HG02870 (cell line): ENCODE data around the gene PDE8A.

Experiments
- ATAC-seq: cut with Tn5 transposase; IDR thresholded peaks from one replicate; pipeline ENCODE4 v1.9.1; 2021; ENCODE audit warnings: mild to moderate bottlenecking, moderate library complexity; ENCODE audit not compliant: unreplicated experiment

PDE8A gene

DNA sequence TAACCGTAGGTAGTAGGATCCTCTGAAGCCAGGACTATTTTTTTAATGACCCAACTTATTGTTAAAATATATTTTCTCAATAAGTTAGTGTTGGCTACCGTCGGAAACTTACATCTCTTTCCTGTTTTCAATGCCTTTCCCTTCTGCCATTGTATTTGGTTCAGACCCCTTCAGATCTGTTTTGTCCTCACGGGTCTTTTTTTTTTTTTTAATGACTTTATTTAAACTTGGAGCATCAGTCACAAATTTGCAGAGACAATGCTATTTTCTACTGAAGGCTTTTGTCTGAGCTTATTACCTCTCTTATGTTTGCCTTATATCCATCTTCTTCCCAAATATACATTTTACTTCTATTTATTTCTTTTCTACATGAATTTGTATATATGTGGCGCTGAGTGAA lies 47.6 kb downstream of the PDE8A start:
- ATAC-seq = no peak

DNA sequence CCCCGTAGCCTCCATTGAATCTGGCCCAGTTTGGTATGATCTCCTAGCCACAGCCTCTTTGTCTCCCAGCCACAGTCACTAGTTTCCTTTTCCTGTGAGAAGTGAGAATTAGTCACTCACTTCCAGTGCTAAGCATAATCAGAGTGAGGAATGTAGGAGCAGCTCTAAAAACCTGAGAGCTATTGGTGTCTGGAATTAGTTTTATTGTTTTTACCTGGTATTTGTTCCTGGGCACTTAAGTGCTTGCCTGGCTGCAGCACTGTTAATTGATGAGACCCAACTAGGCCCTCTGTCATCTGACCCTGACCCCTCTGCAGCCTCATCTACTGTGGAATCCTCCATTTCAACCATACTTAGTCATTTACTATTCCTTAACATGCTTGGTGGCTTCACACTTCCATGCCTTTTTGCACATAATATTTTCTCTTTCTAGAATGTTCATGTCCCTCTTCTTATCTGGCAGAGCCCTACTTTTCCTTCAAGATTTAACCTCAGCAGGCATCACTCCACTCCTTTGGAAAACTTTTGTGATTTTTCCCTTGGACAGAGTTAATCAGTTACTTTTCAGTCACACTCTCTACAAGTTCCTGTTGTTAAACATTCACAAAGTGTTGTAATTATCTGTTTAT lies 48.8 kb downstream of the PDE8A start:
- ATAC-seq = peak; percentile 40

DNA sequence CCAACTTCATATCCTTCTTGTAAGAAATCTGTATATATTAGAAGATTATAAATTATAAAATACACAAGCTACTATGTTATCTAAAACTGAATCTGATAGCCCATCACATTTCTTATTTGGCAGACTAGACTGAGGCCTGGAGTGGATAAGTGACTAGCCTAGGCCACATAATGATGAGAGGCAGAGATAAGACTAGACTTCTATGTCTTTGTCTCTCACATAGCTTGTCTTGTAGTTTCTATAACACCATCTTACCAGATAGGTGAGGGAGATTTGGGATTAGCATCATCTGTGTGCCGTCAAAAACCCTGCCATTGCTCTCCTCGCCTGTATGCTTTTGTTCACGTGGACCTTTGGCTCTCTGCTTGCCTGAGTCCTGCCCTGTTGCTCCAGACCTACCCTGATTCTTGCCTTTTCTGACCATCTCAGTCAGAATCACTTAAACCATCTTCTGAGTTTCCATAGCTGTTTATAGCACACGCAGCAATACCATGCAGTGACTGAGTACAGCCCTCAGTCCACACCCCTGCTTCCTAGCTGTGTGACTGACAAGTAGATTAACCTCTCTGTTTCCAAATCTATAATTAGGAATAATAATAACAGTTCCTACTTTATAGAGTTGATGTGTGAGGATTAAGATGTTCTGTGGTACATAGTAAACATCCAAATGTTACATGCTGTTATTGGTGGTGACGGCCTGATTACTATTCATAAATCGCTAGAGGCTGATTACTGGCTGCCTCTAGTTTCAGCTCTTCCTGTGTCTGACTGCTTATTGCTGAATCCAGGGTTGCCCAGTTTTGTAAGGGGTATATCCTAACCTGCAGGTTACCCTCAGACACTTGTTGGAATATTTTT lies 49.7 kb downstream of the PDE8A start:
- no peak for ATAC-seq

DNA sequence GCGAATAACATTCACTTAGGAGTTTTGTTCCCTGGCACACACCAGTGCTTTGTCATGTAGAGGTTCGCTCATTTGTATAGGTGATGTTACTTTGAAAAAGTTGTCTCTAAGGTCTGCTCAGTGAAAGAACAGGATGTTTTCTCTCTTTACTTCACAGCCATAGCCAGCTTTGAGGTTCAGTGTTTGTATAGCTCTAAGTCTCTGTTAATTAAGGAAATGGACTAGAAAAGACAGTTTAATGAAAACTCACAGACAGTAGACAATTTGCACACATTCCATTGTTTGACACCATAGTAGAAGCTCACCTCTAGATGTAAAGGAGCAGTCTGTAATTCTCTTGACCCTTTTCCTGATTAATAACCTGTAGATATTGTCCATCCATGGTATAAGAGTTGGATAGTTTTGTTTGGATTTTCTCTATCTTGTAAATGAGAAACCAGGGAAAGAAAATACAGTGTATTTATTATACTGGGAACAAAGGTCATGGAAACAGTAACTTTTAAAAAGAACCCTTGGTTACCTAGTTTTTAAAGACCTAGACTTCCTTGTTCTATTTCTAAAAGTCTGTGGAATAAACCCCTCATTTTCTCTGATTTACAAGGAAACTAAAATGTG lies 50.4 kb downstream of the PDE8A start:
- no peak for ATAC-seq

DNA sequence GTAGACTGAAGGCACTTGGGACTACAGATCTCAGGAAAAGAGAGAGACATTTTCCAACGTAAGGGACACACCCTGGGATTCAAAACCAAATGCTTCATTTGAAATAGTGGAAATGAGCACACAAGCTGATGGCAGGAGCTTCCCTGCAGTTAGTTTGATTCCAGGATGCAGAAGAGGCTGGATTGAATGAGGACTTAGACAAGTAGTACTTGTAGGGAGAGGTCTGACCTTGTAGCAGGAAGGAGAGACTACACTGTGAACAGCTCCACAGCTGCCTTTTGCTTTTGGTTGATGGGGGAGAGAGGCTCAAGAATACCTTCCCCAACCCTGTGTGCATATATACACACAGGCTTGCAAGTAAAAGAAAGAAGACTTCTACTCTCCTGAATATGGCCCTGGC lies 51.5 kb downstream of the PDE8A start:
- no peak for ATAC-seq

DNA sequence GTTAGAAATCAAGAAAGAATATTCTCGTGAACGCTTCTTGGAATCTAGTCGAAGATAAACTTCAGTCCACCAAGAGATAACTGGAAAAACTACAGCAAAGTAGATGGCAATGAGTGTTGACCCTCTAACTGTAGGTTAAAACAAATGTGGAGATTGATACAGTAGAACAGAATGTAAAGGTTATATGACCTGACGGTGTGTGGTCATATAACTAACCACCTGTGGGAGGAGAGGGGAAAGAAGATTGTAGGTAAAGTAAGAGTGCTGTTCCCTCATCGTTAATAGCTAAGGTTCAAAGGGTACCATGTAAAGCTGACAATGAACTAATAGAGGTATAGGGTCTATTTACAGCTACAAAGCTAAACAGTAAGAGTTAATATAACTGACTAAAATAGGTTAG lies 52.6 kb downstream of the PDE8A start:
- ATAC-seq = no peak

DNA sequence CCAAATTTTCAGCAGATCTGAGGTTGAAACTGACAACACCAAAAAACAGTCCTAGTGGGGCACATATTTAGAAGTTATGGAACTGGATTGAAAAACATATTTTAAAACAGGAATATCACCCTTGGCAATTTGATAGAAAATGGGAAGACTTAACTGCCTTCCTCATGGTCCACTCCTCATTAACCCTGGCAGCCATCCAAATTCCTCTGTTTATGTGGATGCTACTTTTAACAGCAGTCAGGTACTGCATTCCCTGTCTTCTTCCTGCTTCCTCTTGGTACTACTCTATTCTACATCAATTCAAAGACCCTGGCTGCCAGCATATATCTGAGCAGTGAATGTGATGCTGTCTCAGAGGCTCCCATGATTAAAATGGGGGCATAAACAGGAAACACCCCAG lies 54.3 kb downstream of the PDE8A start:
- no peak for ATAC-seq

DNA sequence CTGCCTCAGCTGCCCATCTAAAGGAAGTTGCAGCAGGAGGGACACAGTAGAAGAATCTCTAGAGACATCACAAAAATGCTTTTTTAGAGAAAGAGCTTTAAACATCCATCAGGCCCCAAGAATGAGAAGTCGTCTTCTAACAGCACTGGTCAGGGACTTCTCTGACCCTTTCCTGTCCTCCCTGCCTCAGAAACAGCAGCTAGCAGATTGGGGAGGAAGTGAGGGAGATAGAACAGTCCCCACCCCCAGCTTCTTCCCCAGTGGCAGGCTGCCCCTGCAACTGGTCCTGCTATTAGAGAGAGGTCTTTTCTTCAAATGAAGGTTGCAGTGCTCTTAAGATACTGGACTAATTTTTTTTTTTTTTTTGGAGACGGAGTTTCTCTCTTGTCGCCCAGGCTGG lies 55.1 kb downstream of the PDE8A start:
- no peak for ATAC-seq

DNA sequence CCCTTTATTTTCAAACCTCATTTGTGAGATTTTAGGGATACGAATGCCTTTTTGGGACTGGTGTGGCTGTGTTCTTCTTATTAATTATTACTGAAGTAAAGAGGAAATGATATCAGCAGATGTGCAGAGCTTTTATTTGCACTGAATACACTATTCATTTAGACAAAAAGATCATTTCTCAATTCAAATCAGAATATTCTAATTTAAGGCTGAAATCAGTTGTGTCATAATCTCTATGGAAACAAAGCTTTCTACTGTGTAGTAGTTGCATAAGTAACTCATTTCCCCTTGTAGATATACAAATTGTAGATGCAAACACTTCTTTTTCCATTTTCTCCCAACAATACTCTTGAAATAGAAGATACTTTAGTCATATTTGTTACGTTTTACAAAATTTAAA lies 56.0 kb downstream of the PDE8A start:
- ATAC-seq = no peak

DNA sequence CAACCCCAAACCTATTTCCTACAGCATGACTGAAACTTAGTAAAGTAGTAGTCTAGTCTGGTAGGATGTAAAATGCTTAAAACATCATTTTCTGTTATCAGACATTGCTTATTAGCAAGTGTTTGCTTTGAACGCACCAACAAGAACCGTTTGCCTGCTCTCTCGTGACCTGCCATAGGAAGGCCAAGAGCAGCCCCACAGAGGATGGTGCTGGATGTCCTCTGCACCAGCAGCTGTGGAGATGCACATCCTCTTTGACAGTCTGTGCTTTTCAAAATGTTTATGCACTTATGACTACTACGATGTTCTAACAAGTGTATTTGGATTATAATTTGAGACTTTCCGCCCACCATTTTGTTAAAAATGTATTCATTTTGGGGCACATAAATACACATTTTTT lies 59.6 kb downstream of the PDE8A start:
- ATAC-seq = no peak

DNA sequence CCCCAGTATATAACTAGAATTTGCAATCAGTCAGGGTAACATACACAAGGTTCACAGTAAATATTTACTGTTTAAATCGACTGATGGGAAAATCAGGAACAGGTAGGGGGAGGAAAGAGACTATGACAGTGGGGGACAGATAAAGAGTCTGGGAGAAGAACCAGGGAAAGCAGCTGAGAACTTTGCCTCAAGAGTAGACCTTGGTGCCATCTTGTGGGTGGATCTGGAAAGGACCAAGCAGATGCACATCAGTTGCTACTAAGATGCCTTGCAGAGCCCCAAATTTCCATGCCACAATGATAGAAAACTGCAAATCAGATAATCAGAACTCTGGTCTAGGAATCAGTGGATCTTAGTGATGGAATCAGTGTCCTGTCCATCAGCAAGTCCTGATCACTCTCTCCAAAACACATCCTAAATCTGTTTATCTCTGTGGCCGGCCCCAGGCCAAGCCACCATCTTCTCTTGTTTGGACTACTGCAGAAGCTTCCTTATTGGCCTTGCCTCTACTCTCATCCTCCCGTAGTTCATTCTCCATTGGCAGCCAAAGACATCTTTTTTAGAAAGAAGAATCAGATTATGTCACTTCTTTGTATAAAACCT lies 62.7 kb downstream of the PDE8A start:
- ATAC-seq = peak; percentile 63

DNA sequence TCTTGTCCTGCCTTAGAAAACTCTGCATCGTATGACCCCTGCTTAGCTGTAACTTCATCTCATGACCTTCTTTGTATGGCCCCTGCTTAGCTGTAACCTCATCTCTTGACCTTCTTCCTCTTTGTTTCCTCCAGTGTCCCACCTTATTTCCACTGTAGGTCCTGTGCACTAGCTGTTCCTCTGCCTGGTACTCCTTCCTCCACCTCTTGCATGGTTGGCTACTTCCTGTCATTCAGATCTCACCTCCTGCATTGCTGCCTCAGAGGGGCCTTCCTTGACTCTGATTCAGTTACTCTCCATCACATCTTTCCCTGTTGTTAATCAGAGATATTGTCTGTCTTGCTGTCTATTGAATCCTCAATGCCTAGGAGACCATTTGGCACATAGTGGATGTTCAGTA lies 63.2 kb downstream of the PDE8A start:
- ATAC-seq = no peak

DNA sequence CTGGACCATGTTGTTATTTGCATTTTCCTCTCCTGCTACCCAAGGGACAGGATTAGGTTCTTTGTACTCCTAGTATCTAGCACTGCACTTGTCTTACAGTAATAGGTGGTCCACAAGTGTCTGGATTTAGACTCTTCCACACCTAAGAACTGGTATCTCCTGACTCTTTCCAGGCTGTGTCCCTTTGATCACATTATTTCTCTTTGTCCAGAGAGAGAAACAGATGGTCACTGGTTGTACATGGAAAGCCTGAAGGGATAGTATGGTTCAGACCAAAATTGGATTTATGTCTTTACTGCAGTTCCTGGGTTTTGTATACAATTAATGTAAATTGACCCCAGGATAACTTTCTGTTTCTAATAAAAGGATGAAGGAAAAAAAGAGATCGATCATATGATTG lies 64.0 kb downstream of the PDE8A start:
- ATAC-seq = no peak

DNA sequence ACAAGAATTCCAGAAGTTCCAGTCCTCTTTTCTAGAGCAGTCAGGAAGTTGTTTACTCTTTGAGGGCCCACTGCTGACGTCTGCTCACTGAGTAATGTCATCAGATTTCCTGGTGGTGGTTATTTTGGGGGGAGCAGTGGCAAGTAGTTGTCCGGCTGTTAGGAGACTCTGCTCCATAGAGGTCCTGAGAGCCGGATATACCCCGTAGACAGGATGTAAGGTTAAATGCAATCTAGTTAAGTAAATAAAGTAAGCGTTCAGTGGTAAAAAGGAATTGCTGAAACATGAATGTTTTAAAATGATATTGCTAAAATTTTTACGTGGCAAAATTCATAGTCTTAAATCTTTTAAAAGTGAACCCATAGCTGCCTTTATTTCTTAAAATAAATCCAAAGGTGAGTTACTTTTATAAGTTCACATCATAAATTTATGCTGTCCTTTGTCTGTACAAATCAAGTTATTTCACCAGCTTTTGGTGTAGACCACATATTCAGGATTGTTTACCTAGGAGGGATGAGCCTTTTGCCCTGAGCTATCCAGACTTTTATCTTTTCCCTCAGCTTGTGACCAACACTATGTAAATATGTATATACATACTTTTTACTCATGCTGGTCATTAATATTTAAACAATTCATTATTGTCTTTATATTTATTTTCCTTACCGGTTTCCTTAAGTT lies 65.8 kb downstream of the PDE8A start:
- ATAC-seq = no peak

DNA sequence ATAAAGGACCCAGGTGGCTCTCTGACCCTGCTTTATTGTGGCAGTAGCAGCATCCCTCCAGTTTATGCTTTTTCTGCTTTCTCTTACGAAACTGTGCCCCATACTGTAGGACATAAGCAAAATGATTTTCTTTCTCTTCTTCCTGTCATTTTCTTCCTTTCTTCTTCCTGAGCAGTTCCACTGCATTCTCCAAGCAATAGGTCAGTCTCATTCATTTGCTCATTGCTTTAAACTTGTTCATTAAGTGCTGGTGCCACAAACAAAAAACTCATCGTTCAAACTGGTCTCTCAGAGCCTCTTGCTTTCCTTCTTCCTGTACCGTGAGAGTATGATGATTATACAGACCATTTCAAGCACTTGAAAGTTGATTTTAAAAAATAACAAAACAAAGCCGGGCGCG lies 66.8 kb downstream of the PDE8A start:
- ATAC-seq = no peak

DNA sequence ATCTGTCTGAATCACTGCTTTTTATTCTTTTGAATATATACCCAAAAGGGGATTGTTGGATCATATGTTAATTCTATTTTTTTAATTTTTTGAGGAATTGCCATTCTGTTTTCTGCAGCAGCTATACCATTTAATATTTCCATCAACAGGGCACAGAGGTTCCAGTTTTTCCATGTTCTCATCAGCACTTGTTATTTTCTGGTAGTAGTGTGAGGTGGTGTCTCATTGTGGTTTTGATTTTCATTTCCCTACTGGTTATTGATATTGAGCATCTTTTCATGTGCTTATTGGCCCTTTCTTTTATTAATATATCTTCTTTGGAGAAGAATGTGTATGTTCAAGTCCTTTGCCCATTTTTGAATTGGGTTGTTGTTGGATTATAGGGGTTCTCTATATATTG lies 68.1 kb downstream of the PDE8A start:
- ATAC-seq = no peak

DNA sequence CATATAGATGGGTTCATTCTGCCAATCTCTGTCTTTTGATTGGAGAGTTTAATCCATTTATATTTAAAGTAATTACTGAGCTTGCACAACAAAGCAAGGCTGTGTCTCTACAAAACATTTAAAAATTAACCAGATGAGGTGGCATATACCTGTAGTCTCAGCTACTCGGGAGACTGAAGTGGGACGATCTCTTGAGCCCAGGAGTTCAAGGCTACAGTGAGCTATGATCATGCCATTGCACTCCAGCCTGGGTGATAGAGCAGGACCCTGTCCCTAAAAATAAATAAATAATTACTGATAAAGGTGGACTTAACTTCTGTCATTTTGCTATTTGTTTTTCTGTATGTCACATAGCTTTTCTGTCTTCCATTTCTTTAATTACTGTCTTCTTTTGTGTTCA lies 78.1 kb downstream of the PDE8A start:
- ATAC-seq = no peak

DNA sequence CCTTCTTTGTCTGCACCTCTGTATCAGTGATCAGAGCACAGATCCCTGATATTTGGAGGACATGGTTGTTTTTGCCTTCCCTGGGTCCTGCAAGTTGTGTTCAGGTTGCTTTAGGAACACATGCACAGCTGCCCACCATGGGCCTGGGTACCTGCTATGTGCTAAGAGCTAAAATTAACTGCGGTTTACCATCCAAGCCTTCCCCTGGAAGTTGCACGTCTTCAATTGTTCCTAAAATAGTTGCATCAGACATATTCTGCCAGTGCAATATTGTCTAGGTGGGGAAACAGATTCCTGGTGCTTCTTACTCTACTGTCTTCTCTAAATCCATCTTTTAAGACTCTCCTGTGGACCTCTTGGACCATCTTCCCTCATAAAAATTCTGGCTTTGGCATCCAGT lies 80.9 kb downstream of the PDE8A start:
- ATAC-seq = no peak

DNA sequence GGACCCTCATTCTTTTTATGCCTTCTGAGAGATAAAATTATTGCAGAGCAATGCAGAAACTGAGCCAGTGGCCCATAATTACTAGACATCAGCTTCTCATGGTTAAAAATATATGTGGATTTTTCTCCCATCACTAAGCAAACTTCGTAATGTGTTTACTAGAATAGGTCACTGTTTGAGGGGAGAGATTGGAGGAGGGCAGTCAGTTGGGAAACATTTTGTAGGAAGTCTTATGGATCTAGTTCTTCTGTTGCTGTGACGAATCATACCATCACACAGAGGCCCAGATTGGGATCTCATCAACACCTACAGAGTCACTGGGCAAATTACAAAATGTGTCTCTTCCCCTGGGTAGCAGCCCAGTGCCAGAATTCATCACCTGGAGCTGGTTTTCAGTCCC lies 81.4 kb downstream of the PDE8A start:
- no peak for ATAC-seq

DNA sequence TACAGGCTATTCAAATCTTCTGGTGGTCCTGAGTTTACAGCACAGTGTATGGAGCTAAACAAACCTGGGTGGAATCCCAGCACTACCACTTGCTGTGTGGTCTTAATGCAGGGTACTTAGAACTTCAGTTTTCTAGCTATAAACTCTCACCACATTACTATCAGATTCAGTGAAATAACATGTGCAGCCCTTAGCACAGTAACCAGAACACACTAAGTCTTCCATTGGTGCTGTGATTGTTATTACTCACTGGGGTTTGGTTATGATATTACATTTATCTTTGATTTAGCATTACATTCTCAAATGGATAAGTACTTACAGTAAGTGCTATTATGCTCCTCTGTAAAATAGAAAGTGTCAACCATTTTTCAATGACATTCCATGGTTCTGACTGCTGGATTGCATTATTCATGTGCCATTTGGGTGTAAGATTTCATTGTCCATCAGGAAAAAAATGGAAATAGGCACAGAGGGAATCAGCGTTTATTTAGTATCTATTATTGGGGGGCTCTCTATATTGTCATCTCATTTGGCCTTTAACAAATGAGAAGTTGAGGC lies 81.9 kb downstream of the PDE8A start:
- no peak for ATAC-seq

DNA sequence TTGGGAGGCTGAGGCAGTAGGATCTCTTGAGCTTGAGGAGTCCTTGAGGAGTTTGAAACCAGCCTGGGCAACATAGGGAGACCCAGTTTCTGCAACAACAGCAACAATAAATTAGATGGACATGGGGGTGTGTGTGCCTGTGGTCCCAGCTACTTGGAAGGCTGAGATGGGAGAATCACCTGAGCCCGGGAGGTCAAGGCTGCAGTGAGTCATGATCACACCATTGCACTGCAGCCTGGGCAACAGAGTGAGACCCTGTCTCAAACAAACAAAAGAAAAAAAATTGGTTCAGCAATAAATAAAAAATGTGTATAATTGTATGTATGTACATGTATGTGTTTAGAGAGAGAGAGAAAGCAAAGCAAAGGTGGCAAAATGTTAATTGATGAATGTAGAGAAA lies 83.1 kb downstream of the PDE8A start:
- no peak for ATAC-seq
